ENCODE data around the gene CTRB1.

Gene CTRB1

GRCh38 chr16:75236736-75237397 lies 18.1 kb downstream of the CTRB1 start:
- TF ChIP-seq CTCF (IDR thresholded peaks at IDR 0.05) = no peak
- Histone ChIP-seq H3K27me3 (no peaks in the 10 kb centered on the region), H3K27ac (peak overlapping the region; percentile 93 to 99), H3K36me3 (peaks cover 36 to 66% (median 40%) of the 10 kb centered on the region in 3 donors), H3K4me1 (peaks cover 0 to 79% (median 64%) of the 10 kb centered on the region in 4 donors), H3K9me3 (no peaks in the 10 kb centered on the region), H3K4me3 (no peak overlapping the region)
- DNase-seq = peak in 1 of 2 donors; percentile 68
- intact Hi-C loops (cut with DNase I; ENCODE audit: low total_unique reads) = loop anchor here (5.0 kb wide), 1 partner anchor 165 kb away; no protein-coding TSS in a partner anchor

GRCh38 chr16:75237398-75238131 lies 18.8 kb downstream of the CTRB1 start:
- DNase-seq = peak in 1 of 2 donors; percentile 67

GRCh38 chr16:75238132-75238852 lies 19.5 kb downstream of the CTRB1 start:
- intact Hi-C loops (cut with DNase I; ENCODE audit: low total_unique reads) = loop anchor here (5.0 kb wide), 1 partner anchor 164 kb away; no protein-coding TSS in a partner anchor
- peak overlapping the region; percentile 15 to 32 for H3K4me3 ChIP-seq
- H3K27me3 ChIP-seq = no peaks in the 10 kb centered on the region
- DNase-seq = peak; percentile 86 to 96
- peaks cover 0 to 92% (median 74%) of the 10 kb centered on the region in 4 donors for H3K4me1 ChIP-seq
- peak overlapping the region; percentile 93 to 99 for H3K27ac ChIP-seq
- H3K36me3 ChIP-seq = peaks cover 30 to 64% (median 37%) of the 10 kb centered on the region in 3 donors
- TF ChIP-seq CTCF (IDR thresholded peaks at IDR 0.05) = peak in 1 of 2 experiments; percentile 22
- H3K9me3 ChIP-seq = no peaks in the 10 kb centered on the region

More at GRCh38 chr16:75237398-75238131, 18.8 kb downstream of the CTRB1 start:
- intact Hi-C loops (cut with DNase I; ENCODE audit: low total_unique reads) = loop anchor here (5.0 kb wide), 1 partner anchor 165 kb away; no protein-coding TSS in a partner anchor
- peak overlapping the region; percentile 93 to 99 for H3K27ac ChIP-seq
- H3K4me3 ChIP-seq = peak overlapping the region in 1 of 2 donors; percentile 32
- H3K27me3 ChIP-seq = no peaks in the 10 kb centered on the region
- peaks cover 0 to 86% (median 69%) of the 10 kb centered on the region in 4 donors for H3K4me1 ChIP-seq
- H3K36me3 ChIP-seq = peaks cover 37 to 66% (median 40%) of the 10 kb centered on the region in 3 donors
- H3K9me3 ChIP-seq = no peaks in the 10 kb centered on the region
- no peak for TF ChIP-seq CTCF (IDR thresholded peaks at IDR 0.05)

DNA sequence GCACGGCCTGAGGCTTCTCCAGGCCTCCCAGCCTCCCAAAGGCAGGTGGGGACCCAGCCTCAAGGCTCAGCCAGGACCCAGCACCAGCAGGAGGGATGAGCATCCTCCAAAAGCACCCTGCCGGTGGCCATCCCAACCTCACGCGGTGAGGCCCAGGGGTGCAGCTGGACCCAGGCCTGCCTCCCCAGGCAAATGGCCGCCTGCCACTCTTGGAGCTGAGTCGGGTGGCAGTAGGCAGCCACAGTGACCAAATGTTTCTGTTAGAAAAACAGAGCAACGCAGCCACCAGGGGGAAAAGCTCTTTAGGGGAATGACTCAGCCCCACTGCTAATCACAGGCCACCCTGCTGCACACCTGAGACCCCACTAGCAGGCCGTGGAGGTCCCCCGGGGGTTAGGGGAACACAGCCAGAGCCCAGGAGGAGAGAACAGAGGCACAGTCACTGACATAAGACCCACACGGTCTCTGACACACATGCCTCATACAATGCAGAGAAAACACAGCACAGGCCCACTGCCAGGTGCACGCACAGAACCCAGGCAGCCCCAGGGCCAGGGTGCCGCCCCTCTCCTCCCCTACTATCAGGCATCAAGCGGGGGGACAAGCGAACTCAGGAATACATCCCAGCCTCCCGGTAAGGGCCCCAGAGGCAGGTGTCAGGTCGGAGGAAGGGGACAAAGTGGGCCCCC lies 20.2 kb downstream of the CTRB1 start:
- no peaks in the 10 kb centered on the region for H3K27me3 ChIP-seq
- DNase-seq = peak; percentile 67 to 92
- intact Hi-C loops (cut with DNase I; ENCODE audit: low total_unique reads) = loop anchor here (5.0 kb wide), 1 partner anchor 163 kb away; no protein-coding TSS in a partner anchor
- H3K36me3 ChIP-seq = peaks cover 26 to 60% (median 31%) of the 10 kb centered on the region in 3 donors
- peaks cover 0 to 92% (median 77%) of the 10 kb centered on the region in 4 donors for H3K4me1 ChIP-seq
- peak overlapping the region in 1 of 2 donors; percentile 32 for H3K4me3 ChIP-seq
- peak overlapping the region; percentile 93 to 99 for H3K27ac ChIP-seq
- TF ChIP-seq CTCF (IDR thresholded peaks at IDR 0.05) = peak; percentile 54 to 77
- no peaks in the 10 kb centered on the region for H3K9me3 ChIP-seq

Measured in tibial artery (tissue), 4 donors.